SKM-1 treated with dmso at 0.1 percent for 144 hours (cell line): ENCODE results near the gene SPAAR.
"Not testable (repeated sequence)": the region's sequence is repeated elsewhere in the genome, so short reads cannot be mapped to it uniquely, and the experiment has no call there.

Experiments used
- DNase-seq: peaks from one replicate; lab custom pipeline; 2025; ENCODE audit not compliant: unreplicated experiment; lab: John Stamatoyannopoulos, UW

Gene SPAAR

GRCh38 chr9:35903049-35903448 is 6.2 kb upstream of the SPAAR start:
- DNase-seq: peak; percentile 7

- DNase-seq: no peak
Measured at GRCh38 chr9:35904338-35904737, 5.0 kb upstream of the SPAAR start.

- DNase-seq: no peak
Measured at GRCh38 chr9:35905051-35905781, 4.1 kb upstream of the SPAAR start.

GRCh38 chr9:35905912-35906679 is 3.2 kb upstream of the SPAAR start, which contains the start of gene HRCT1:
Gene HRCT1, plus strand, starts transcription at chr9:35906202. Its CDS starts 86 bp downstream, at chr9:35906288.
- no peak for DNase-seq

GRCh38 chr9:35906923-35907699 is 2.2 kb upstream of the SPAAR start:
- DNase-seq: no peak

GRCh38 chr9:35907711-35908503 is 1.4 kb upstream of the SPAAR start:
- no peak for DNase-seq

- DNase-seq: no peak
Measured at GRCh38 chr9:35908504-35909125, 675 bp upstream of the SPAAR start.

- no peak for DNase-seq
Measured at GRCh38 chr9:35909687-35910612, 660 bp downstream of the SPAAR start.

GRCh38 chr9:35910613-35911359 is 1.5 kb downstream of the SPAAR start:
- peak; percentile 45 for DNase-seq

- DNase-seq: no peak
Measured at GRCh38 chr9:35911690-35912089, 2.4 kb downstream of the SPAAR start.

GRCh38 chr9:35912791-35913400 is 3.6 kb downstream of the SPAAR start:
- no peak for DNase-seq

GRCh38 chr9:35913429-35913828 is 4.1 kb downstream of the SPAAR start:
- DNase-seq: not testable (repeated sequence)

- no peak for DNase-seq
Measured at GRCh38 chr9:35914301-35914807, 5.1 kb downstream of the SPAAR start.

GRCh38 chr9:35915681-35916294 is 6.5 kb downstream of the SPAAR start:
- DNase-seq: no peak

GRCh38 chr9:35917261-35917660 is 8.0 kb downstream of the SPAAR start:
- no peak for DNase-seq

- no peak for DNase-seq
Measured at GRCh38 chr9:35918780-35919179, 9.5 kb downstream of the SPAAR start.

GRCh38 chr9:35919212-35920008 is 10.1 kb downstream of the SPAAR start:
- DNase-seq: no peak
